ENCODE data around the gene AIPL1.

DNA sequence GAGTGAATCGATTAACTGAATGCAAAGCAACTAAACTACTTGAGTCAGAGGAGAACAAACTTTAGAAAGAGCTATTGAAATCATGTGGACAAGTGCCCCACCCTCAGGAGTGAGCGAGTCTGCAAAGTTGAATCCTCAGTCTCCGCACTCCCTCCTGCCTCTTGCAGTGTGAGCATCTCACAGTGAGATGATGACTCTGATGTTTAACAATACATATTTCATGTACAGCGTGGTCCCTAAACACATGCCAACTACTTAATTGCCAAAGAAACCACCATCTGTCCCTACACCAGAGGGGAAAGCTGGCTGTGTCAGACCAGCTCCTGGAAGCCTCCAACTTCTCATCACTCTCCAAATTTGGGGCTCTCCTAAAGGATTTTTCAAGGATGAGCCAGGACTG, 40.5 kb upstream of the AIPL1 start:
- no peak for TF ChIP-seq GATA2 (IDR thresholded peaks at IDR 0.05; ENCODE audit: low read depth, low read length)
- TF ChIP-seq GATA3 (IDR thresholded peaks at IDR 0.05; ENCODE audit: low read depth, low read length): no peak
